Measurements from ENCODE around the gene S100A8.
"Not testable (repeated sequence)": the region's sequence is repeated elsewhere in the genome, so short reads cannot be mapped to it uniquely, and the experiment has no call there.

Gene S100A8

GRCh38 chr1:153417136-153417888, 26.4 kb upstream of the S100A8 start:
- DNase-seq = peak in 1 of 10 donors; percentile 57
- intact Hi-C loops (cut with DNase I) = no loop called here

GRCh38 chr1:153415850-153416570, 25.1 kb upstream of the S100A8 start, which contains the start of gene S100A7A:
TSS of gene S100A7A (plus strand) at chr1:153416520. CDS start at chr1:153418083, 1,563 bp downstream.
- intact Hi-C loops (cut with DNase I) = no loop called here

DNA sequence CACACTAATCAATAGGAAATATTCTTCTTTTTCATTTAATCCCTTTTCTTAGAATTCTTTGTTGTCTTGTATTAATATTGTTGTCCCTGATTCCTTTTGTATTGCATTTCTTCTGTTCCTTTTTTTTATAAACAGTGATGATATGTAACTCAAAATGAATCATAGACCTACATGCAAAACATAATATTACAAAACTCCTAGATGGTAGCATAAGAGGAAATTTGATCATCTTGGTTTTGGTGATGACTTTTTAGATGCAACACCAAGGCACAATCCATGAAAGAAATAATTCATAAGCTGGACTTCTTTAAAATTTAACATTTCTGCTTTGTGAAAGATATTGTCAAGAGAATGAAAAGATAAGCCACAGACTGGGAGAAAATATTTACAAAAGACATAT, 23.1 kb upstream of the S100A8 start:
- DNase-seq; intact Hi-C loops (cut with DNase I): not testable (repeated sequence)

More at GRCh38 chr1:153415850-153416570, 25.1 kb upstream of the S100A8 start, which contains the start of gene S100A7A:
- no peak for DNase-seq

GRCh38 chr1:153407274-153407673, 16.4 kb upstream of the S100A8 start:
- intact Hi-C loops (cut with DNase I); DNase-seq: not testable (repeated sequence)

DNA sequence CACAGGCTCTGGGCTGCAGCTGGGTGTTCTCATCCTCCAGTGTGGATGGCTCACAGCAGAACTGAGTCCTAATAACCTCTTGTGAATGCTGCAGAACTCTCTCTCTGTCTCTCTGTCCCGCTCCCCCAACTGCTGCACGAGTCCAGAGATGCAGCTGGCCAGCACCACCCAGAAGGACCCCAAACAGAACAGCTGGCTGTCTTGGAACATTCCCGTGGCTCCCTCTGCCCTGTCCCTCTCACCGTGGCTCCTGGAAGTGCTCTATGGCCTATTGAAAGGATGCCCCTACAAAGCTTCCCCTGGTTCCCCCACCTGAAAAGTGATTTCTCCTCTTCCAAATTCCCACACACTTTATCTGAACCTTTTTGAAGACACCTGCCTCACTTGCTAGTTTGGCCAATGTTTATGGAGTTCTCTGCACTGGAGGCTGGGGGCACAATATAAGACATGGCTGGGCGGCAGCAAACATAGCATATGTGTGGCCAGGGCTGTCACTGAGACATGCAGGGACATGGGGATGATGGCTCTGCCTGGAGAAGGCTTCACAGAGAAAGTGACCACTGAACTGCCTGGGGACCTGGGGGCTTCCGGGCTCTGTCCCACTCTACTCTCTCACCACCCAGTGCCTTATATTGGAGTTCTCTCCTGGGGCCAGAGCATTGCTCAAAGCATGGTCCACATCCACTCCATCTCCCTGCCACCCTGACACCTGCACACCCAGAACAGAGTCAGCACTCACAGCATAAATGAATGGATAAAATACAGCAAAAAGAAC, 15.1 kb upstream of the S100A8 start:
- DNase-seq; intact Hi-C loops (cut with DNase I): not testable (repeated sequence)

- intact Hi-C loops (cut with DNase I) = no loop called here
Observed at GRCh38 chr1:153404768-153405167, 13.9 kb upstream of the S100A8 start.

DNA sequence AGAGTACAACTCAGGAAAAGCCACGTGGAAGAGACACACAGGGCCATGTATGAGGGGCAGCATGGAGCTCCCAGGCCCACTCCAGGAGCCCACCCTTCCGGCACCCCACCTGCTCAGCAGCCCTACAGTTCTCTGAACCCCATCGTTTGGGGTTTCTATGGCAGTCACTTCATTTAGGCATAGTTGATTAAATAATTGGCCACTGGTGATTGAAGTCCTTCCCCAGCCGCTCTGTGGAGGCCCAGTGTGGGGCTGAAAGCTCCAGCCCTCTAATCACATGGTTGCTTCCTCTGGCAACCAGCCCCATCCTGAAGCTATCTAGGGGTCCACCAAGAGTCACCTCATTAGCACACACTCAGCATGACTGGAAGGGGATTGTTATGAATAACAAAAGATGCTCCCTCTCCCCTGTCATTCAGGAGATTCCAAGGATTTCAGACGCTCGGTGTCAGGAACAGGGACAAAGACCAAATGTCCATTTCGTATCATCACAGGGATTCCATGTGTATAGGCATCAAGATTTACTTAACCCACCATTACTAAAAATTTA, 13.3 kb upstream of the S100A8 start:
- no peak for DNase-seq
- intact Hi-C loops (cut with DNase I) = no loop called here

More at GRCh38 chr1:153404768-153405167, 13.9 kb upstream of the S100A8 start:
- peak in 2 of 10 donors; percentile 45 to 72 for DNase-seq

- no peak for DNase-seq
- intact Hi-C loops (cut with DNase I) = no loop called here
Observed at GRCh38 chr1:153403421-153404085, 12.7 kb upstream of the S100A8 start.

DNA sequence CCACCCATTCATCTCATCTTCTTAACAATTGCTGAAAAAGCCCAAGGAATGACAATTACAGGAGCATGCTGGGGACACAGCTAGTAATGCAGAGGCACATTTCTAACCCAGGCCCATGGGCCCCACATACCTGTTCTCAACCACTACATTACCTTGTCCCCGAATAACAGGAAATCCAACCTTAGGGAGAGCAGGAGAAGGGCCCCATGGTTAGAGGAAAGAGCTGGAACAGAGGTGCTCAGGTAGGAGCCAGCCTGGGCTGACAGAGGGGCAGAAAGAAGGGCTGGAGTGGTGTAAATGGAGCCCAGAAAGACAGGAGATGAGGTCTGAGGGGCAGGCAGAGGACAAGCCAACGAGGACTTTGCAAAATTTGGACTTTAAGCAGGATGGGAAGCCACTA, 11.4 kb upstream of the S100A8 start:
- intact Hi-C loops (cut with DNase I) = no loop called here
- no peak for DNase-seq

DNA sequence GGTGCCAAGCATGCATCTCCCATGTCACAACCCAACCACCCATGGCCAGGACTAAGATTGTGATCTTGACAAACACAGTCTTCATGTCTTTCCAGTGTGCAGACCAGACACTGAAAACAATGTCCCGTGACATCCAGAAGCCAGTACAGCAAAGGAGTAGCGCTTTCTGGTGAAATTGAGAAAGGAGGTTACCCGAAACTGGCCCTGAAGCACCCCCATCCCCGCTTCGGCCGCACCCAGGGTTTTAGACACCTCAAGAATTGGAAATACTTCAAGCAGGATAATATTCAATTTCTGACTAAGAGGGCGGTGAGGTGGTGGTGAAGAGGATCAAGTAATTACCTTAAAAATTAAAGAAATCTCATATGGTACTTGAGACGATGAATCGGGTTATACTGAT, 10.6 kb upstream of the S100A8 start:
- DNase-seq = no peak
- intact Hi-C loops (cut with DNase I) = no loop called here

DNA sequence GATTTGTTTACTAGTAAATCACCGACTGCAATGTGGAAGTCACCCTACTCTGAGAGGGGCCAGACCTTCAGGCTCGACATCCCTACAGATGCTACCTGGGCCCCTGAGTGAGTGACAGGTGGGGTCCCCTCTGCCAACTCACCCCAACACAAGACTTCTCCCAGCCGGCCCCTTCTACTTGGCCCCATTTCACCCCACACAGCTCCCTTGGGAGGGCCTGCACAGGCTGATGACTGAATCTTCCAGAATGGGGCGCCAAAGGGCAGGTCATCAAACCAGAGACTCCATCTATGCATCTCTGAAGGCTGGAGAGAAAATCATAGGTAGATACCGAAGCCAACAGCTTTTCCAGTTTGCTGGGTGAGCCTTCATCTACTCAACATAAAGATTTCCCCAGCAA, 9.4 kb upstream of the S100A8 start:
- intact Hi-C loops (cut with DNase I) = no loop called here
- no peak for DNase-seq

DNA sequence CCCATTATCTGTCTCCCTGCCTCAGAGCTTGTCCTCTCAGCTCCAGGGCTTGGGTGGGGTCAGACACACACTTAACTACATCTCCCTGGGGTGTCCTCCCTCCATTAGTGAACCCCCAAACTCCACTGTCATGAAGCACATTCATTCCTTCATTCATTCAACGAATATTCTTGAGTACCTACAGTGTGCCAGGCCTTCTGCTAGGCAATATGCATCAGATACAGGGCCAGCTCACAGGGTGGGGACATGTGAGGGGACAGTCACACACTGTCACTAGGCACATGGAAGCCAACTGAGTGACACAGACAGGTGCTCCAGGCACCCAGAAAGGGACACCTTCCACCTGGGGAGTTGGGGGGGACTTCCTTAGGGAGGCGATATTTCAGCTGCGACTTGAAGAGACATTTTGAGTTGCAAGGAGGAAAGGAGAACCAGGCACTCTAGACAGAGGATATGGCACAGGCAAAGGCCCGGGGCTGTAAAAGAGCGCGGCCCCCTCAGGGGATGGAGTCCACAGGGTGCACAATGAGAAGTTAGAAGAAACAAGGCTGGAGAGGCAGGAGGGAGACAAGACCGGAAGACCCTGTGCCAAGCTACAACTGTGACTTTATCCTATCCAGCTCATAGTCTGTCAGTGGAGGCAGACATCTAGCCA, 8.7 kb upstream of the S100A8 start:
- no peak for DNase-seq
- intact Hi-C loops (cut with DNase I) = no loop called here

DNA sequence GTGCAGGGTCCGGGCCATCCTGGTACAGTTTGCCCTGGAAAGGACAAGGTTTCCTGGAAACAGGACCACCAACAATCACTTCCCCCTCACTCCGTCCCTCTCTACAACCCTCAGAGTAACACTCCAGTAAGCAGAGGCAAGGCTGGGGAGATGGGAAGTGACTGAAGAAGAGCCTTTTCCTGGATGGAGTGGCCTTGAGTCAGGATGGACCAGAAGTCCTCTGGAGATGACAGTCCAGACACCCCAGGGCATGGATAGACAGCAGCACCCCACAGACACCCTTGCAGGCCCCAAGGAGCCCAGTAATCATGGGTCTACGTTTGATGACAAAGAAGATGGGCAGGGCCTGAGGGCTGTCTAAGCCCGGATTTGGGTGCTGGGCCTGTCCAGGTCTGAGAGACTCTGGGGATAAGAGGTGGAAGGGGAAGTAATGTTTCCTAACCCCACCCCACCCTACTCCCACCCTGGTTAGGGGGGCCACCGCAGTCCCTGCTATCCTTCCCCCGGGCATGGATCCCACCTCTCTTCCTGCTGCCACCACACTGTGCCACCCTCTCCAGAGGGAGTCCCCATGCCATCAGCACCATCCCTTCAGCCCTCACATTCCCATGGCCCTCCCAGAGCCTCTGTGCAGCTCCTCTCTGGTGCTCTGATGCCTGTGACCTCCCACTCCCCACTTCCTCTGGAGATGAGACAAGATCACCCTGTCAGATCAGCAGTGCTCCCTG, 7.2 kb upstream of the S100A8 start:
- intact Hi-C loops (cut with DNase I) = no loop called here
- DNase-seq = no peak

DNA sequence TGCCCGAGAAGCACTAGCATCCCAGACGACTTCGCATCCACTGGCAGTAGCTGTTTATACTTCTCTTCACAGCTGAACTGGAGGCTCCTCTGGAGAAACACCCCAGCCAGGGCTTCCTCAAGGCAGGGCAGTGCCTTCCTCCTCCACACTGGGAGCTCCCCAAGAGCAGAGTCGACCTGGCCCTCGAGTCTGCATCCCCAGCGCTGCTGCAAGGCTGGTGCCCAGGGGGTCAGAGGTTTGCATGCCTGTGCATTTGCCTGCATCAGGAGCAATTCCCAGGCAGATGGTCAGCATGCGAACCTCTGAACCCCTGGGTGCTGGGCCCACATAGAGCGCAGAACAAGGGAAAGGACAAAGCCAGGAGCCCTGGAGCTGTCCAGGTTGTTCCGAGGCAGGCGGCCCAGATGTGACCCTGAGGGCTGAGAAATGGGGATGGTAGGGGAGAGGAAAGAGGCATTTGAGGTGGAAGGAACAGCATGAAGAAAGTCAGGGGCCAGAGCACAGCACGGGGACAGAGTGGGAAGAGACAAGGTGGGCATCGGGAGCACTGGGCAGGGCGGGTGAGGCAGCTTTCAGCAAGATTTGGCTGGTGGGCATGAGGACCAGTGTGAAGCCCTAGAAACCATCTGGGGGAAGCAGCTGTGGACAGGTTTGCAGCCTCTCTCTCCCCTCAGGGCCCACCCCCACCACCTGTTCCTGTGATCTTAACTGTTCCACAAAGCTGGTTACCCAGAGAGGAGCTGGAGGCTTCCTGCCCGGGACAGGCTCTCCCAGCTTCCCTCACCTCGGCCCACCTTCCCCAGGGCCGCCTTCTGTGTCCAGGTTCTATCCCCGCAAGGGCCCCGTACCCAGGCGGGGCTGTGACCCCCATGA, 6.4 kb upstream of the S100A8 start:
- intact Hi-C loops (cut with DNase I) = no loop called here
- no peak for DNase-seq

GRCh38 chr1:153396461-153396860, 5.6 kb upstream of the S100A8 start:
- intact Hi-C loops (cut with DNase I) = no loop called here

DNA sequence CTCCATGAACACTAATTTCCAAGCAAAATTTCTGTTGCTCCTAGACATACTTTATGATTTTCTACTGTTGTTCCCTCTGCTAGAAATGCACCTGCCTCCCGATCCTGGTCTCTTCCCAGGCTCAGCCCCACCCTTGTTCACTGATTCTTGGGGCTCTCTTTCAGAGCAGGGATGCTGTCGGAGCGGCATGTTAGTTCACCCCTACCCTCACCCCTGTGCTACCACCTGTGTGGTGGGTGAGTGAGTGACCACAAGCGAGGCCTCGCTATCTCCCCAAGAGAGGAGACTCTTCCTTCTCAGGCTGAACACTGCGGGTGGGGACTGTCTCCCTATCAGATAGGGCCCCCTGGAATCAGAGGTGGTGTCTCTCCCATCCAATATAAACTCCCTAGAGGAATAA, 4.9 kb upstream of the S100A8 start:
- no peak for DNase-seq
- intact Hi-C loops (cut with DNase I) = no loop called here

More at GRCh38 chr1:153396461-153396860, 5.6 kb upstream of the S100A8 start:
- DNase-seq = no peak

- DNase-seq = peak in 5 of 10 donors; percentile 19 to 89 (median 76)
- intact Hi-C loops (cut with DNase I) = no loop called here
Observed at GRCh38 chr1:153395136-153395685, 4.3 kb upstream of the S100A8 start.

- no peak for DNase-seq
- intact Hi-C loops (cut with DNase I) = no loop called here
Observed at GRCh38 chr1:153394391-153394790, 3.5 kb upstream of the S100A8 start.
